Muscle of arm (tissue), 12 donors: ENCODE measurements around the gene ZBTB5. TPM values are rescaled to one million over a fixed set of nuclear protein-coding genes. Genes with fewer than 3 reads are reported as not detected.
A peak's percentile ranks its signal among the peaks of the same experiment; 100 is the strongest.

Experiments
- DNase-seq: peaks from one replicate; pipeline ENCODE4 v3.0.0-alpha.2; 2013
- polyA plus RNA-seq, 12 donors: library from polyadenylated mRNA; unstranded; fragments of 120-200 nt; gene quantifications; one replicate each; pipeline ENCODE4 v1.2.1, GENCODE V29; 2013; ENCODE audit not compliant: insufficient read length in 12 of 12

ZBTB5 gene
- polyA plus RNA-seq, 12 donors, result 13.9 to 21.1 (median 16.8) TPM; not detected in 1

DNA sequence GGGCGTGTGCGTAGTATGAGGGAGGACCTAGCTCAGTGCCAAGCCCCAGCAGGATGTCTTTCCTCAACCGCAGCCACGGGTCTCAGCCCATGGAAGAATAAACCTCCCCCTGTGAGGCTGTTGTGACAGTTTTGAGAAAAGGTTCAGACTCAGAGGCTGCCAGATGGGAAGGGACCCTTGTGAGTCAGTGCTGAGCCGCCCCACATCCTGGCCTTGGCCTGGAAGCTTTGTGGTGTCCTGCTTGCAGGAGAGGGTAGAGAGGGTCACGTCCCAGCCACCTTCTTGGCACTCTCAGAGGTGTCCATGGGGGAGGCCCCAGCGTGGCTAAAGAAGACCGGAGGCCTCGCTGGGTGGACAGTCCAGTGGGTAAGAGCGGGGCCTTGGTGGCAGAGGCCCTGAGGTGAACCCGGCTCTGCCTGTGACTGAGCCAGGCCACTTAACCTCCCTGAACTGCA is 39.9 kb downstream of the ZBTB5 start:
- DNase-seq, result no peak

DNA sequence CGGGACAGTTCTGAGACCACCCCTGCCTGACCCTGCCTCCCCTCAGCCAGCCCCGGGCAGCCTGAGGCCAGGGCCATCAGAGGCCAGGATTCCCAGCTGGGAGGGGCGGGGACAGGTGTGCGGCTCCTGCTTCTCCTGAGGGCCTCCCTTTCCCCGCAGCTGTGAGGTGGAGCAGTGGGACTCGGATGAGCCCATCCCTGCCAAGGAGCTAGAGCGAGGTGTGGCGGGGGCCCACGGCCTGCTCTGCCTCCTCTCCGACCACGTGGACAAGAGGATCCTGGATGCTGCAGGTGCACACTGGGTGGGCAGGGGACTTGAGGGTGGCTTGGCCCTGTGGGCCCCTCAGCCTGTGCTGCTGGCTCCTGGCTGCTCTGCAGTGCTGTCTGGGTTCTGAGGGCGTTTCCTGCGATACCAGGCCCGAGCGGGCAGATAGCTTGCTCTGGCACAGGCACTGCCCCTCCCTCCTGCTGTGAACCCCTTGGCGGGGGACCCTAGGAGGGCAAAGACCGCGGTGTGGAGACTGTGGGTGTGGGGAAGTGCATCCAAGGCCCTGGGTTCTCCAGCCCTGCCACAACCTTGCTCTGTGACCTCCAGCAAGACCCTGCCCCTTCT is 40.5 kb downstream of the ZBTB5 start:
- DNase-seq, result no peak

DNA sequence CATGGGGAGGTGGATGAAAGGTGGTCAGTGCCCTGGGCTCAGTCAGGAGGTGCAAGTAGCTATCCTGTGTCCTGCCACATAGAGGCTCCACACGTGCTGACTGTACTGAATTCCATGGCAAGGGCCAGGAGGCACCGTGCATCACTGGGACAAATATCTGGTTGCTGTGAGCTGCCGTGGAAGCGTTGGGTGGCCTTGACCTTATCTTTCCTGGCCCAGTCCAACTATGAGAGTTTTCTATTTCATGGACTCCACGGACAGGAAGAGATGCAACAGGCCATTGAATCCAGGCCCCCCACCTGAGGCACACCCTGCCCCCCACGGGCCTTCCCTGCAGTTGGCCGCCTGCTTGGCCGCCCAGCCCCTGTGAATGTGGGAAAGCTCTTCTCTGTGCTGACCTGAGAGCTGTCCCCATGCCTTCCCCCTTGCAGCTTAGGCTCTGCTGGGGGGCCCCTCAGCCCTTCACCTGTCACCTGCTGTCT is 41.0 kb downstream of the ZBTB5 start:
- no peak for DNase-seq

DNA sequence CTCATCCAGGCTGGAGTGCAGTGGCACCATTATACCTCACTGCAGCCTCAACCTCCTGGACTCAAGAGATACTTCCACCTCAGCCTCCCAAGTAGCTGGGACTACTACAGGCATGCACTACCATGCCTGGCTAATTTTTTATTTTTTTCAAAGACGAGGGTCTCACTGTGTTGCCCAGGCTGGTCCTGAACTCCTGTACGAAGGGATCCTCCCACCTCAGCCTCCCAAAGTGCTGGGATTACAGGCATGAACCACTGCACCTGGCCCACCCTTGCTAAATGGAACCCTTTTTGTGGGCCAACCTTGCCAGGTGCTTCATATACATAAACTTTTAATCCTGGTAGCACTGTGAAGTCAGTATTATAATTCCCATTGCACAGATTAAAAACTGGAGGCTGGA is 41.7 kb downstream of the ZBTB5 start:
- DNase-seq, result no peak

DNA sequence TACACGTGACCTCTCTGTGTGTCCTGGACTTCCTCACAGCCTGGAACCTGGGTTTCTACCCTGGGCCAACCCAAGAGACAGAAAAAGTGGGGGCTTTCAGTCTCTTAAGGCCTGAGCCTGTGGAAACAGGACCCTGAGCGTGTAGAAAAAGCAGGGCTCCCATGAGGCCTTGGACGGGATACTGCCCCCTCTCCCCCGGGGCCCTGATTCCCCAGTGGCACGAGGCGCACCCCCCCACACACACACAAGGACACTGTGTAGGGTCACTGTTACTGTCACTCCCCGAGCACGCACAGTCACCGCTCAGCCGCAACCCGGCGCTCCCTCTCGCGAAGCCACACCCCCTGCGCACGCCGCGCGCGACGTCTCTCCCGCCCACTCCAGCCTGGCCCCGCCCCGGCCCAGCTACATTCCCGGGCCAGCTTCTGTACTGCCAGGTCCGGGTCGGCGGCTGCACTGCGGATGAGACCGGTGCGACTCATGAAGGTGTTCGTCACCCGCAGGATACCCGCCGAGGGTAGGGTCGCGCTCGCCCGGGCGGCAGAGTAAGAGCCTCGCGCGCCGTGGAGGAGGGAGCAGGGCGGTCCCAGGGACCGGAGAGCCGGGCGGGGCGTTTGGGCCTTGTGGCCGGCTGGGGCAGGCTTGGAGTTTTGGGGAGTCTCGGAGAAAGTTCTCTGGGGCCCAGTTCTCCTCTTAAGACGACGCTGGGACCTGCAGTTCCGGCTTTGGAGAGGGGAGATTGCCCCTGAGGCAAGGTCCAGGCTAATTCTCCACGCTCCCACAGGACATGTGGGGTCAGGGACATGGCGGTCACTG is 42.8 kb downstream of the ZBTB5 start, which contains the start of gene GRHPR:
Gene GRHPR, plus strand, starts transcription at position 408 of the 816 bp plus-strand sequence. Its CDS starts 55 bp downstream, at position 463.
- DNase-seq, result peak; percentile 87

DNA sequence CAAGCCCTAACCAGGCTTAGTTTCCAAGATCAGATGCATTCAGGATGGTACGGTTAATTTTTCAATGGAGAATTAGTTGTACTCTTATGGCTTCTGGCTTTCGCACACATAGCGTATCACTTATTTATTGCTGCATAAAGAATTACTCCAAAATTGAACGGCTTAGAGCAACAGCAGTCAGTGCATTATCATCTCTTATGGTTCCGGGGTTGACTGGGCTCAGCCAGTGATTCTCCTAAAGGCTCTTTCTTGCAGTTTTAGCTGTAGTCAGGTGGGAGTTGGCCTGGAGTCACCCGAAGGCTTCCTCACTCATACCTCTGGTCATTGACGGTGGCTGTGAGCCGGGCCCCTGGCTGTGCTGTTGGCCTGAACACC is 43.3 kb downstream of the ZBTB5 start:
- DNase-seq, result no peak

DNA sequence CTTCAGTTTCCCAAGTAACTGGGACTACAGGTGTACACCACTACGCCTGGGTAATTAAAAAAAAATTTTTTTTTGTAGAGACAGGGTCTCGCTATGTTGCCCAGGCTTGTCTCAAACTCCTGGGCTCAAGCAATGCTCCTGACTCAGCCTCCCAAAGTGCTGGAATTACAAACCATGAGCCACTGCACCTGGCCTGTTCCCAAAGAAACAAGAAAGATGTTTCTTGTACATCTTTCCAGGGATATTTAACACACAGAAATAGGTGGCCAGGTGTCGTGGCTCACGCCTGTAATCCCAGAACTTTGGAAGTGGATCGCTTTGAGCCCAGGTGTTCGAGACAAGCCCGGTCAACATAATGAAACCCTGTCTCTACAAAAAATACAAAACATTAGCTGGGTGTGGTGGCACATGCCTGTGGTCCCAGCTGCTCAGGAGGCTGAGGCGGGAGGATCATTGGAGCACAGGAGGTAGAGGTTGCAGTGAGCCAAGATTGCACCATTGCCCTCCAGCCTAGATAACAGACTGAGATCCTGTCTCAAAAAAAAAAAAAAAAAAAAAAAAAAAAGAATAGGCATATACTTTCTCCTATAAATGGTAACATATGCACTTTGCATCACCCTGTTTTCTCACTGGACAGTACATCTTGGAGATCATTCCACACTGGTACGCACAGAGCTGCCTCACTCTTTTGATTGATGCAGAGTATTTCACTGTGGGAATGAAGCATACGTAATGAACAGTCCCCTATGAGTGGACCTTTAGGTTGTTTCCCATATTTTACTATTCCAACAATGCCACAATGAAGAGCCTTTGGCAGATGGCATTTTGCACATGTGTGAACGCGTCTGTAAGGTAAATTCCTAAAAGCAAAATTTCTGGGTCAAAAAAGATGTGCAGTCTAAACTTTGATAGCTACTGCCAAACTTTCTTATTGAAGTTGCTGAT is 44.7 kb downstream of the ZBTB5 start:
- DNase-seq, result no peak

DNA sequence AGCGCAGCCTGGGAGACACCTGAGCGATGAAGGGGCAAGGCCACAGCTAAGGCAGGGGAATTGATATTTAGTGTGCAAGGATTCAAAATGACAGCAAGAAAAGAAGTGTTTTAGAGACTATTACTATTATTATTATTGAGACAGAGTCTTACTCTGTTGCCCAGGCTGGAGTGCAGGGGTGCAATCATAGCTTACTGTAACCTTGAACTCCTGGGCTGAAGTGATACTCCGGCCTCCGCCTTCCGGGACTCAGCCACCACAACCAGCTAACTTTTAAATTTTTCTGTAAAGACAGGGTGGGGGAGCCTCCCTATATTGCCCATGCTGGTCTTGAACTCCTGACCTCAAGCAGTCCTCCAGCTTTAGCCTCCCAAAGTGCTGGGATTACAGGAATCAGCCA is 46.0 kb downstream of the ZBTB5 start:
- no peak for DNase-seq

DNA sequence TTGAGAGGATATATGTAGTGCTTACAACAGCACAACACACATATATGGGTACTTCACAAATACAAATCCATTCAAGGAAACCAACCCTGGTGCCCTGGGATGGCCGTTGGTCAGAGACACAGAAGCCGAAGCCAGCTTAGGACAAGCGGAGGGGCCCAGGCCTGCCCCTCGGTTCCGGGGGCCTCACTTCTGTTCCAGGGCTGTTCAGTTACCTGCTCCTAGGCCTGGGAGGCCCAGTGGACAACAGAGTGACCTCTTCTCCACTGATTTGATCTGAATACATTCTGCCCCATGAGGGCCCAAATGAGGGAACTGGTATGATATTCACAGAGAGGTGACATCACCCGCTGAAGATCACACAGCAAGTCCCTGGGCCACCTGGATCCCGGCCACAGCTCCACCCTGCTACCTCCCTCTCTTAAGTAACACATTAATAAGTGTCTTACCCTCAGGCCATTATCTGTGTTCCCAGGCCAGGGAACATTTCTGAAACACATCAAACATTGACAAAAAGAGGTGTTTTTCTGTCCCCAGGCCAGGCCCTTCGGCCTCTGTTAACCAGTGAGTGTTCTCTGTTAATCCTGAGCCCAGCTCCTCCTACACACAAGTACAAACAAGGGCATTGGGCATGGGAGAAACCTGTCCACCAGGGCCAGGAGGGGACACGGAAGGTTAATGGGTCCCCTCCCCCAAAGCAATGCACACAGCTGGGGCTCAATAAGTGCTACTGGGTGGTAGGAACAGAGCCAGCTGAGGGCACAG is 47.2 kb downstream of the ZBTB5 start:
- DNase-seq, result no peak

DNA sequence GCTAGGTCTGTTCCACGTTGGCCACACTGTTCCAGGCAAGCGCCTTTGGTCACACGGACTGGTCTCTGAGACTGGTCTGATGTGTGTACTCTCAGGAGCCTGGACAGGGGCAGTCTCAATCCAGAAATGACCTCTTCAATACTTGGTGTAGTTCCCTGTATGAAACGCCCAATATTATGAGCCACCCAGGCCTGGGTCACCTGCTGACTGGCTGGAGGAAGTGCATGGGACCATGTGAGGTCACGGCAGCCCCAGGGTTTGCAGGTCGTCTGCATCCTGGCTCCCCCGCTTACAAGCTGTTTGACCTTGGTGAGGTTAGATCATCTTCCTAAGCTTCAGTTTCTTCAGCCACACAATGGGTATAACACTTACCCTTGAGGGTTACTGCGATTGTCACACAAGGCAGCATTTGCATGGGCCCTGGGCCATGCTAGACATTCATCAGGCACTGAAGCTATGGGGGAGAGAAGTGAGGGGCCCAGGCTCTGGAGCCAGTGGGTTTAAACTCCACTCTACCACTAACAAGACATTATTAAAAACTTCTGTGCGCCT is 47.9 kb downstream of the ZBTB5 start:
- DNase-seq, result no peak

DNA sequence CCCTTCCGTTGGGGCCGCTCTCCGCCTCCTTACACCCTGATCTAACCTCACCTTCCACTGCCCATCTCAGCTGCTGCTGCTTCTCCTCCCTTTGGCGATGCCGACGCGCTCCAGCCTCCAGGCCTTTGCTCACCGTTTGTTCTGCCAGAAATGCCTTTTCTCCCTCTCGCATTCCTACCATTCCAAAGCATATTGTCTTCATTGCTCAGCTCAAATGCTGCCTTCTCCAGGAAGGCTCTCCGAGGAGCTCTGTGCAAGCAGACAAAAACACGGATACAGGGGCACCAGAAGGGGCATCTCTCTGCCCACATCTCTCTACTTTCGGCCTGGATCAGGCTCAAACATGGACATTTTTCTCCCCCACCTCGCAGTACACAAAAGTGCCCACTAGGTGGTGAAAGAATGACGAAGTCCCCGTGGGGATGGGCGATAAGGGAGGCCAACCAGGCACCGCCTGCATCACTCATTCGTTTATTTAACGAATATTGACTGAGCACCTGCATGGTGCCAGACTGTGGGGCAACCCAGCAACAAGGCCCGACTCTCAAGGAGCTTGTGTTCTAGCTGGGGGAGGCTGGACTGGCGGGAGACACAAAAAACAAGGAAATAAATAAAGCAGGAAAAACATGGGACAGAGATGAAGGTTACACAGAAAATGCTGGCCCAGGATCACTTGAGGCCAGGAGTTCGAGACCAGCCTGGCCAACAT is 50.1 kb downstream of the ZBTB5 start:
- DNase-seq, result peak; percentile 66

DNA sequence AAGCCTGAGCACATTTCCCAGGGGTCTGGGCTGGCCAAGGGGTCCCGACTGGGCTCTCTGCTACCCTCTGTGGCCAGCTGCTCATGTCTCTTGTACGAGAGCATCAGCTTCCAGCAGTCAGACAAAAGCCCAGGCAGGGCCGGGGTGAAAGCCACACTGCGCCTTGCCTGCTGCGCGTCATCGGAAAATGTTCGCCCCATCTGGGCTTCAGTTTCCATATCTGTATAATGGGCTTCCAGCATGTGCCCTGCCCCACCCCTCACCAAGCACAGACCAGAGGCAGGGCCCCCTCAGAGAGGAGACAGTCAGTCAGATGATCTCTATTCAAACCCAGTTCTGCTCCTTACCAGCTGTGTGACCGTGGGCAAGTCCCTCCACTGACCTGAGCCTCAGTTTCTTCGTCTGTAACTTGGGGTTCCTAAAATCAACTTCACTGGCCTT is 50.7 kb downstream of the ZBTB5 start:
- no peak for DNase-seq

DNA sequence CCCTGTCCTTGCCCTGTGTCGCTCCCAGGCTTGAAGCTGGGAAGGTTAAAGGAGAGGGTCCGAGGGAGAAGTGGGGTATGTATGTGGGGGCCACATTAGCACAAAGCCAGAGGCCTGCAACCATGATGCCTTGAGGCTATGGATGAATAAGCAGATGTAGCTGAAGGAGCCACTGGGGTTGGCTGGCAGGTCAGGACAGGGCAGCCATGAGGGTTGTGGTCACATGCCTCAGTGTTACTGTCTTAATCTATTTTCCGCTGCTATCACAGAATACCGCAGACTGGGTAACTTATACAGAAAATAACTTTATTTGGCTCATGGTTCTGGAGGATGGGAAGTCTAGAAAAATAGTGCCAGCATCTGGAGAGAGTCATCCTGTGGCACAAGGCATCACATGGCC is 51.9 kb downstream of the ZBTB5 start:
- no peak for DNase-seq

DNA sequence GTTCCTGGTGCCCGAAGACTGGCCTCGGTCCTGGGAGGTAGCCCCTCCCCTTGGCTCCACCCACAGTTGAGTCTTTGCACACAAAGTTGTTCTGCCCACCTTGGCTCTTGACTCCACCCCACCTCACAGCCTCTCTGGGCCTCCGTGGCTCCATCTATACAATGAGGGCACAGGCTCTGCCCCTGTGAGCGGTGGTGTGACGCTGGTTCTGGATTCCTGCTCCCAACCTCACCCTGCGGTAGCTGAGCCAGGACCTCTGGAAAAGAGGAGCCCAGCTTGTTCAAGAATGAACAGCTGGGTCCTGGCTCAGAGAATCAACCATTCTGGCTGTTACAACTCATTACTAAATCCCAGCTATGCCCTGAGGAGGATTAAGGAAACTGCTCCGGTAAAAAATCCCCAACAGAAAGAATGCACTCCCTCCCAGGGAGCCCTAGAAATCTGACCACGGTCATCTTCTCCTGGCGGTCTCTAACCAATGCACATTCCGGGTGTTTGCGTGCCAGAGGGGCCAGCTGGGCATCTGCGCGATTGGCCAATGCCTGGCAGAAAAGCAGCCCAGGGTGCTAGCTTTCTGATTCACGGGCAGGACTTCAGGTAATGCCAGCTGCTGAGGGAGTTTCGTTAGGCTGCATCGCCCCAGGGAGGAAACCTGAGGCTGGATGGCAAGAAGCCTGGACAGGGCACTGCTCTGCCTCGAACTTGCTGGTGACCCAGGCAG is 52.7 kb downstream of the ZBTB5 start:
- no peak for DNase-seq

DNA sequence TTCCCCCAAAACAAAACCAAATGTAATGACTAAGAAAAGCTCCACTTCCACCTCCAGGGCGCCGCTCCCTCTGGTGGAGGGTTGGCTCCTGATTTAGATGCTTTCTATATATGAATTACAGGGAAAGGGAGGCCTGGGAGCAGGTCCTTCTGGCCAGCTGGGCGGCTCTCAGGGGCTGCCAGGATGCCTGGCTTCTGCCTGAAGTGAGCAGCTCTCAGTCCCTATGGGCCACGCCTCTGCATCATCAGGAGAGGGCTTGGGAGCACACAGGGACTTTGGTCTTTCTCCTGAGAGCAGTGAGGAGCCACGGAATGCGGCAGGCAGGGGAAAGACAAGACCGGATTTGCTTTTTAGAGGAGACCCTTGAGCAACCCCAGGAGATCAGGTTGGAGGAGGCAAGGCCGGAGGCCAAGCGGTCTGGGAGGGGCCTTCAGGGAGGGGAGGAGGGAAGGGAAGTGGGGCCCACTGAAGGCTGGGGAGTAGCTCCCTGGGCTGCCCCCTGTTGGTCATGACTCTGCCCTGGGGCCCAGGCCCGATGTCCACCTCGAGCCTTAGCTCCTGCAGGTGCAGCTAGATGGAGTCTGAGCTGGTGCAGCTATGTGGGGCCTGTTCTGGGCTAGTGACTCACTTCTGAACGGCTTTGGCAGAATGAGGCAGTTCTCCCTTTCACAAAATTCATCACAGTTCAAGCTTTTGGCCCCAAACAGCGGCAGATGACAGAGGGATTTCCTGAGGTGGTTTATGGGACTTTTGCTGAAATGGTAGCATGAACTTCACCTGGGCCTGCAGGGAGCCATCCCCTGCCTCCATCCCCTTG is 54.1 kb downstream of the ZBTB5 start:
- no peak for DNase-seq

DNA sequence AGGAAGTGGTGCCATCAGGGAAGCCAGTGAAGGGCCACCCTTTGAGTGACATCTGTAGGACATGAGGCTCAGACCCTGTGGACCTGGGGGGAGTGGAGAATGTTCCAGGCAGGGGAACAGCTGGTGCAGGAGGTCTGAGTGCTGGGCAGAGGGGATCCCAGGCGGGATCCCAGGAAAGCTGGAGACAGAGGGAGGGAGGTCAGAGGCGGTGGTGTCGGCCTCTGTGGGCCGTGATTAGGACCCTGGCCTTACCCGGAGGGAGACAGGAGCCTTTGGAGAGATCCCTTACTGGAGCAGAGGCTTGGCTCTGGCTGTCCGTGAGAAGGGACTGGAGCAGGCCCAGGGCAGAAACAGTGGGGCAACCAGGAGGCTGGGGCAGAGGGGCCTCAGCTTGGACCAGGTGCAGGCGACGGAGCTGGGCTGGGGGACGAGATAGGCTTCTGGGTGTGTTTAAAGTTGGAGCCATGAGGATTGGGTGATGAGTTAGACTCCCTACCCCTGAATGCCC is 54.8 kb downstream of the ZBTB5 start:
- DNase-seq, result no peak

DNA sequence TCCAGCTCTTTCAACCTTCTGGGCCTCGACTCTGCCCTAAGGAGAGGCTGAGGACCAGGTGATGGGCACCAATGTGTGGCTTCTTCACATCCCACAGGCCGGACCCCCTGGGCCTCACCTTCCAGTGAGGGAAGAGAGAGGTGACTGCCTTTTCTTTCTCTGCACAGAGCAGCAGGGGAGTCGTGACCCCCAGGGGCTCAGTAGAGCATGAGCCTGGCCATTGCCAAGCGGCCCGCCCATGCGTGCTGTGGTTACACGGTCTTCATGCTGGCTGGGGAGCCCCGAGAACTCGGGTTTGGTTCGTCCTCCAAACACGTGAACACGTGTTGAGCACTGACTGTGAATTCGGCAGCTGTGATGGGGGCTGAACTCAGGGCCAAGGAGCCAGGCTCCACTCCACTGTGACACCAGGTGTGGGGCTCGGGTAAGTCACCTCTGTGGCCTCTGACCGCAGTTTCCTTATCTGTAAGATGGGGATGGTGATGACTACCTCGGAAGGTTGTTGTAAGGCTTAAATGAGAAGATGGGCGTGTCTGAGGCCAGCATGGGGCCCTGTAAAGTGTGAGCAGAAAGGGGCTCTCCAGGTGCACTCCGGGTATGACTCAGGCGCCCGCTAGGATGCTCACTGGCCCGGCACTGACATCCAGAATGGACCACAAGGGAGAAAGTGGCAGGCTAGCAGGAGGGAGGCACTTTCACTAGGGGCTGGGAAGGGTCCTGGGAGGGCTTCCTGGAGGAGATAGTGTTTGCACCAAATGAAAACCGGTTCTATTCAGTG is 56.1 kb downstream of the ZBTB5 start:
- DNase-seq, result no peak

DNA sequence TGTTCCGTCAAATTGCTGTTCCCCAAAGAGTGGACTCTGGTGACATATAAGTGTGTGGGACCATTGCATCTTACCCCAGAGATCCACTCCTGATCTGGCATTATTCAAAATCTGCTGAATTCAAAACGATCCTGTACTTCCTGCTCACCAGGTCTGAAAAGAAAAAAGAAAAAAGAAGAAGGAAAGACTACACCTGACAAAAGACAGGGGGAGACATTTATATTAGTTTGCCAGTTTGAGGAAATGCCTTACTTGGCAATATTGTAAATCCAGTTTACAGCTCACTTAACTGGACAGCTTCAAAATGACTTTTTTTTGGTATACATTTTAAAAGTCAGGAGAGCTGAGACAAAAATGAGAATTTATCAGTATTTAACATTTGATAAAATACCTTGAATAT is 57.8 kb downstream of the ZBTB5 start:
- no peak for DNase-seq
